Stimulated activated CD8-positive, alpha-beta memory T cell treated with anti-CD3 and anti-CD28 coated beads, Interleukin-4, amount 100 ng/mL, for 1 hour (primary cell): ENCODE results near the gene RNF11.
"Not testable (repeated sequence)": the region's sequence is repeated elsewhere in the genome, so short reads cannot be mapped to it uniquely, and the experiment has no call there.

ENCODE experiments used
- DNase-seq, 2 donors: peaks; one replicate each; pipeline ENCODE4 v3.0.0-alpha.2; 2020; ENCODE audit warnings: low read depth in 2 of 2, low spot score in 1 of 2

The RNF11 gene, protein sequence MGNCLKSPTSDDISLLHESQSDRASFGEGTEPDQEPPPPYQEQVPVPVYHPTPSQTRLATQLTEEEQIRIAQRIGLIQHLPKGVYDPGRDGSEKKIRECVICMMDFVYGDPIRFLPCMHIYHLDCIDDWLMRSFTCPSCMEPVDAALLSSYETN

DNA sequence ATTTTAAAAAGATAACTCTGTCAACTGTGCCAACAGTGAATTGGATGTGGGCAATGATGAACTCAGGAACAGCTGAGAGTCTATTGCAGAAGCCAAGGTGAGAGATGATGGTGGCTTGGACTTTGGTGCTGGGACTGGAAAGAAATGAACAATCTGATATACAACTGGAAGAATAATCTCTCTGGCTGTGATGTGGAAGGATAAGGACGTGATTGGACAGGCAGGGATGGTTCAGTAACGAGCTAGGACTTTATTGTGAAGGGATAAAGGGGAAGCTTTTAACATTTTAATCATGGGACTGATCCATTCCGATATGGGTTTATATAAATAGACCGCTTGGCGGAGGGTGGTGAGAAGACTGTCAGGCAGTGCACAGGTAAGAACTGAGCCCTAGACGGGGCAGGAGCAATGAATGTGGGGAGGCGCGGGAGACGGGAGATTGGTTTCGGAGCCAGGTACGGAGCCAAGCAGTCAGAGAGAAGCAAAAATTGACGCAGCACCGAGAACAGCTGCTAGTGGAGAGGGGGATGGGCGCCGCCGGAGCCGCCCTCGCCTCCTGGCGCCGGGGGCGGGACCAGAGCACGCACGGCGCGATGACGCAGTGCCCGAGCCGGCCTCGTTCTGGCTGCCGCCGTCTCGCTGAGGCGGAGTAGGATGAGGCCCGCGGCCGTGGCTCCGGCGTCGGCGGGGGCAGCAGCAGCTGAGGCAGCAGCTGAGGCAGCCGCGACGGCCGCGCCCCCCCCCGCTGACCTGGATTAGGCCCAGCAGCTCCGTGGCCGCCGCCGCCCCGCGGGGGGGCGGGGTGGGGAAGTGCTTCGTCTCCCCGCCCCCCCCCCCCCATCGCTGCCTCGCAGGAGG is at the start of gene RNF11:
Gene RNF11, plus strand, starts transcription at position 601 of the 858 bp plus-strand sequence. CDS start 484 bp downstream, outside the sequence.
- peak; percentile 69 to 81 for DNase-seq

DNA sequence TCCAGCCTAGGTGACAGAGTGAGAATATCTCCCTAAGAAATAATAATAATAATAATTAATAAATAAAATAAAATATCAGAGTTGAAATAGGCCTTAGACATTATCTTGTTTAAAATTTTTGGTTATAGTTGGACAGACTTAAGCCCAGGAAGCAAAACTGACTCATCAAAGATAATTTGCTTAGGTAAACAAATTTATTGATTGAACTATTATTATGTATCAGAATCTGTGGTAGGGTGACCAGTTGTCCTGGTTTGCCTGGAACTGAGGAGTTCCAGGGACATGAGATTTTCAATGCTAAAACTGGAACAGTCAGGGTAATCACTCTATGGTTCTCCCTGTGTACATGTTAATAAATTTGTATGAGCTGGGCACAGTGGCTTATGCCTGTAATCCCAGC is 47.8 kb upstream of the RNF11 start:
- DNase-seq = no peak

DNA sequence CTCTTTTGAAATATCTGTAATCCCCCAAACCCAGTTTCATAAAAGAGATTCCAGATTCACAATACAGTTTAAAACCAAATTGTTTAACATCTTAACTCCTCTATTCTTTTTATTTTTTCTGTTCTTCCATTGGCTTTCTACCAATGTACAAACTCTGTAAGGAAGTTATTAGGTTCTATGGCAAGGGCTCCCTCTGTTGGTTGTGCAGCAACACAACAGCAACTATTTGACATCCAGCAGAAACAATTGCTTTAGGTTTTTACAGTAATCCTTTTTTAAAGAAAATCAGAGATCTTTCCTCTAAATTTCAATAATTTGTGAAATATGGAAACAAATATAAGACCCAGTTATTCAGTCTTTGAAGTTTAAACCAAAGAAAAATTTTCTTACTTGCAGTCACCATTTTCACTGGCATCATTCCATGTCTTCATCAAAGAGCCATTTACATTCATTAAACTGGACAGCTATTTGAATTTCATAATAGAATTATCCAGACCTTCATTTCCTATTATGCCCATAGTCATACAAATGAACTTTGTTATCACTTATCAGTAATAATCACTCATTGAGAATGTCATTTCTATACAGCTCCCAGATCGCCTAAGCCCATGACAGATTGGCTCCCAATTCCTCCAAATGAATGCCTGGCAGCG is 46.5 kb upstream of the RNF11 start:
- DNase-seq = peak in 1 of 2 donors; percentile 2

DNA sequence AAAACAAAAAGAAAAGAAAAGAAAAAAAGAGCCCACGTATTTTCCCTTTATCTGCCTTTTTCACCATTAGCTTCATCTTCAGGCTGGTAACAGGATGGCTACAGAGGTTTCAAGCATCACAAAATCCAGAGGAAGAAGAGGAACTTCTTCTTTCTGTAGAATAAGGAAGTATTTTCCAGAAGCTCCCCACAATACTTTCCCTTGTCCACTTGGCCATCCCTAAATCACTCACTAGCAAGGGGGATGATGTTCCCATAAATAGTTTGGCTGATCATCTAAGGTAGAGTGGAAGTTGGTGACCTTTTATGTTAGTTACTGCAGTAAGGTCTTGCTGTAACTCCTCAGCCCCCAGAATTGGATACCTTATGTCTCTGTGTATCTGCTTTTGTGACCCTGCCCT is 45.1 kb upstream of the RNF11 start:
- no peak for DNase-seq

DNA sequence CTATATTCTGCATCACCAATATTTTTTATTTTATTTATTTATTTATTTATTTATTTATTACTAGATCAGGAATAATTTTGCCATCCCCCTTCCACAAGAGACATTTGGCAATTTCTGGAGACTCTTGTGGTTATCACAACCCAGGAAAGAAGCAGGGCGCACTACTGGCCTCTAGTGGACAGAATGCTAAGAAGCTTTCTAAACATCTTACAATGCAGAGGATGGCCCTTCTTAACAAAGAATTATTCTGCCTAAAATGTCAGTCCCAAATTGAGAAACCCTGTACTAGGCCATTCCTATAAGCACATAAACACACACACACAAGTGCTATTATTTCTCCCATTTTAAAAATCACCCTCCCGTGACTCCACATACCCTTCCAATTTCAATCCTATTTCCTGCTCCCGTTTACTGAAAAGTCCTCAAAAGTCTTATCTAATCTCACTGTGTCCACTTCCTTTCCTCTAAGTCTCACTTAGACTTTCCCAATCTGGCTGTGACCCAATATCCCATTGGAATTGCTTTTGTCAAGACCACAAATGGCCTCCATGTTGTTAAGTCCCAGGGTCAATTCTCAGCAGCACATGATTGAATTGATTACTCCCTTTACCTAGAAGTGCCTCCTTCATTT is 43.7 kb upstream of the RNF11 start:
- DNase-seq = peak; percentile 12 to 13

DNA sequence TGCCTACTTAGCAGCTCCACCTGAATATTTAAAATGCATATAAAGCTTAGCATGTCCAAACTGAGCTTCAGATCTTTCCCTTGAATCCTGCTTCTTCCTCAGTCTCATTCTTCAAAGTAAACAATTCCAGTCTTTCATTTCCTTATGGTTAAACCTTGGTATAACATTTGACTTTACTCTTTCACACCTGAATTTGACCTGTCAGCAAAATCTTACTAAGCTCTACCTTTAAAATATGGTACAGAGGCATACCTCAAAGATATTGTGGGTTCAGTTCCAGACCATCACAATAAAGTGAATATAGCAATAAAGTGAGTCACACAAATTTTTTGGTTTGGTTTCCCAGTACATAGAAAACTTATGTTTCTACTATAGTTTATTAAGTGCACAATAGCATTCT is 42.5 kb upstream of the RNF11 start:
- DNase-seq = no peak

DNA sequence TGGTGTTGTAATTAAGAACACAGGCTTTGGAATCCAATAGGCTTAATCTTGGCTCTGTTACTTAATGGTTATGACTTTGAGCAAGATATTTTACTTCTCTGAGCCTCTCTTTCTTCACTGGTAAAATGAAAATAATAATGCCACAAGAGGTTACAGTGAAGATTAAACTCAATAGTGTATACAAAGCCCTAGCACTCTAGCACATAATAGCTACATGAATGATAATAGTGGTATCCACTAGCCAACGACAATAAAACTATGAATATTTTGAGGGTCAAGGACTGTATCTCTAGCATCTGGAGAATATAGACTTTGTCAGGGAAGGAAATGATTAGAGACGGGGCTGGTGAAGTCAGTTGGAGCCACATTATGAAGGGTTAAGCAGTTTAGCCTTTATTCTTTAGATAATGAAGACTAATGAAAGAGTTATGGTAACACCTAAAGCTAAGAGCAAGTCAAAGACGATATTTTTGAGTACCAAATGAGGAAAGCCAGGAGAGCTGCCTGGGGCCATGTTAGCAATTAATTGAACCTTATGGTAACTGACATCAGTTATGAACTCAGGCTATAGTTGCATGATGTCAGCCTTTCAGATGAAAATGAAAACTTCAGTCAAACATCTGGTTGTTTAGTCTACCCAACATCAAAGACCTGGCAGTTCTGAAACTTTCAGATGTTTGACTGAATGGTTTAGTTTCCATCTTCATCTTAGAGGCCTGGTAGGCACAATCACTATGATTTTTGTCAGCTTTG is 32.8 kb upstream of the RNF11 start:
- DNase-seq = no peak

DNA sequence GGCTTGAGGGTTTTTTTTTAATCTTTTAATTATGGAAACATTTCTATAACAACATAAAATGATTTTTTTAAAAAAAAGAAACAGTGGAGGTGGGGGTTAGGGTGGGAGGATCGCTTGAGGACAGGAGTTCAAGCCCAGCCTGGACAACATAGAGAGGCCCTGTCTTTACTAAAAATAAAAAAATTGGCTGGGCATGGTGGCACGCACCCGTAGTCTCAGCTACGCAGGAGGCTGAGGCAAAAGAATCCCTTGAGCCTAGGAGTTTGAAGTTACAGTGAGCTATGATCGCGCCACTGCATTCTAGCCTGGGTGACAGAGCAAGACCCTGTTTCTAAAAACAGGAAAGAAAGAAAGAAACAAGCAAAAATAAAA is 32.2 kb upstream of the RNF11 start:
- no peak for DNase-seq

DNA sequence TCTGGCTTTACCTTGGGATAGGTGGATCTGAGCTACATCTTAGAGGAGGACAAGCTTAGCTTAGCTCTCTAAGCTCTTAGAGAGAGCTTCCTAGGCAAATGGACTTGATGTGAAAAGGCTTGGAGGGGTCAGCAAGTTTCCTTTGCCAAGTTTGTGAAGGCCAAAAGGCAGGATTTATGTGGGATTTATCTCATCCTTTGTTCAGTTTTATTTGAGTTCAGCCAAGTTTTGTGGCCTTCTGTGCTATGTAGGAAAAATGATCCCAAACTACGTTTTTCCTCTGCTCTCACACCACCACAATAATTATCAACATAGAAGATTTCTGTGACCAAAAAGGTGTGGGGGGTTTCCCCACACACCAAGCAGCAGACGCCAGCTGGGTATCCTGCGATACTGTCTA is 26.0 kb upstream of the RNF11 start:
- DNase-seq = no peak

DNA sequence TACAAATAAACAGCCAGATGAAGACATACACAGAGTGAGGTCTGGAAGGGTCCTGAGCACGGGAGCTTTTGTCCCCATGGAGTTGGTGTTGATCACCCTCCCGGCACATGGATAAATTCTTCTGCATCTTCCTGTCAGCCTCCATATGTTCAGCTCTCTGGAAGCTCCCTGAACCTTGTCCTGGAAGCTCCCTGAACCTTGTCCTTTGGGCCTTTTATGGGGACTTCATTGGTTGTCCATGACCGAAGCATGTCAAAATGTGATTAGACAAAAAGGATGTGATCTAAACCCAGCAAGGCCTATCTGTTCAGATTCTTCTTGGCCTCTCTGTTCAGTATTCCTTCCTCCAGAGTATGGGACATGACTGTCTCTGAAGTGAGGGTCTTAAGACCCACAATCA is 25.4 kb upstream of the RNF11 start:
- DNase-seq = no peak

DNA sequence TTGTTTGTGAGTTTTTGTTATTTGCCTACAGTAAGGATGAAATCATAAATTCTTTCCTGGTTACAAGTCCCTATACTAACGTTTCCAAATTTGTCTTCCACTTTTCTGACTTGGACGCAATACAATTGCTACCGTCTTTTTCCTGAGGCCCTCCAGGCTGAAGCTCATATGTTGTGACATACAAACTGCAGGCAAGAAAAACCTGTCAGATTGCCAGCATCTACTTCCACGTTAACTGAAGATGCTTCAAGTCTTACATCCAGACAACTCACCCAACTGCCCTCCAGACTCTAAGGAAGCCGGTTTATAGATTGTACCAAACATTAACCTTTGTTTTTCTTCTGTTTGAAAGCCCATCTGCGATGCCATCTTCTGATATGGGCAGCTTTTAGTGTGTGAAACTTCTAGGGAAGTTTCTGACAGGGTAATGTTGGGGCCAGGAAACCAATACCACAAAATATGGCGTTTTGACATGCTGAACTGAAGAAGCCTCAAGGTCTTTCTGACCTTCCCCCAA is 21.4 kb upstream of the RNF11 start:
- no peak for DNase-seq

DNA sequence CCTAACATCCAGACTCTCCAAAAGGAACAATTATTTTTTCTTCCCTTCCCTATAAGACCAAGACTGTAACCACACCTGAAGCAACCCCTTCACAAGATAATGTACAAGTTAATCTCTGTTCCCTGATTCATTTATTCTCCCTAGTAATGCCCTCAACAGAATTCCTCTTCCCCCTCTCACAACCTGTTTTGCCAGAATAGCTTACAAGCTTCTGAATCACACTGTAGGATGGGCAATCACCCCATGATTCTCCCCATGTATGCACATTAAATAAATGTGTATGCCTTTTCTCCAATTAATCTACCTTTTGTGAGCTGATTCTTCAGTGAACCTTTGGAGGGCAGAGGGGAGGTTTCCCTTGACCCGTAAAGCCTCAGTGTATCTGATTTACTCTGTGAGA is 20.9 kb upstream of the RNF11 start:
- no peak for DNase-seq

DNA sequence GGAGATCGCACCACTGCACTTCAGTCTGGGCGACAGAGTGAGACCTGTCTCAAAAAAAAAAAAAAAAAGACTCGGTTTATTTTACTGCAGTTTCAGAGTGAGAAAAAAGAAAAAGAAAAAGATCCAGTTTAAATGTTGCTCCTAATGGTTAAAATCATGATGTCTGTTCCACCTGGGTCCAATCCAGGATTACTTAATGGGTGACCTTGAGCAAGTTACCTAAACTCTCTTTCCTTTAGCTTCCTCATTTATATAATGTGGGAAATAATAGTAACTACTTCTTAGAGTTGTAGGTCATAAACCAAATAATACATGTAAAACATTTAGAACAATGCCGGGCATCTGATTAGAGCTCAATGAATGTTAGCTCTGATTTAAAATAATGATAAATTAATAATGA is 19.4 kb upstream of the RNF11 start:
- no peak for DNase-seq

DNA sequence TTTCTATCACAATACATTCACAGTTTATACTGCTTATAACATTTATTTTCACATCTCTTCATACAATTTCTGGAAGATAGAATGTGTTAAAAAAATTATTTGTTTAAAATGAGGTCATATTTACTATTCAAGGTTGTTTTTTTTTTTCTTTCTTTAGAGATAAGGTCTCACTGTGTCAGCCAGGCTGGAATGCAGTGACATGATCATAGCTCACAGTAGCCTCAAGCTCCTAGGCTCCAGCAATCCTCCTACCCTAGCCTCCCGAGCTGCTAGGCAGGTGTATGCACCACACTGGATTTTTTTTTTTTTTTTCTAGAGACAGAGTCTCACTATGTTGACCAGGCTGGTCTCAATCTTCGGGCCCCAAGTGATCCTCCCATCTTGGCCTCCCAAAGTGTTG is 19.0 kb upstream of the RNF11 start:
- no peak for DNase-seq

DNA sequence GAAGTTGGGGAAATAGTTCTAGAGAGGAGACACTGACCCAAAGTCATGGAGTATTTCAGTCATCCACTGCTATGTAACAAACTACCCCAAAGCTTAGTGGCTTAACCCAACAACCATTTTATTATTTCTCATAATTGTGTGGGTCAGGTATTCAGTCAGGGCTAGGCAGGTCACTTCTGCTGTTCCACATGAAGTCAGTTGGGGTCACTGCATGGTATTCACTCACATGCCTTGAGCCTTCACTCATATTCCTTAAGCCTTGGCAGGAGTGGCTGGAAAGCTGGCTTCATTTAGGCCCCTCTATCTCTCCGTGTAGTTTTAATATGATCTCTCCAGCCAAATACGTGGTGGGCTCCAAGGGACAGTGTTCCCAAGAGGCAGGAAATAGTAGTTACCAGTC is 17.5 kb upstream of the RNF11 start:
- no peak for DNase-seq

DNA sequence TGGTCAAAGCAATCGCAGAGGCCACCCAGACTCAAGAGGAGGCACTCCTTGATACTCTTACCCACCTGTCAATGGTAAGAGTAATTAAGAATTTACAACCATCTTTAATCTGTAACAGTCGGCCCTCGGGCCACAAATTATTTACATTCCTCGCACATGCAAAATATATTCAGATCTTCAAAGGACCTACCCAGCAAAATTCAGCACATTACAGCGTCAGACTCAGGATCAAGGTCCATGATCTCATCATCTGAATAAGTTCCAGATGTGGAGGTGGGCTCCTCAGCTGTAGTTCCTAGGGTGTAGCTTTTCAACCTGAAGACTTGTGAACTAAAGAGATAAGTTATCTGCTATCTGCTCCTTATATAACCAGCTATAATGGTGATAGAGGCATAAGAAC is 17.1 kb upstream of the RNF11 start:
- DNase-seq = no peak

DNA sequence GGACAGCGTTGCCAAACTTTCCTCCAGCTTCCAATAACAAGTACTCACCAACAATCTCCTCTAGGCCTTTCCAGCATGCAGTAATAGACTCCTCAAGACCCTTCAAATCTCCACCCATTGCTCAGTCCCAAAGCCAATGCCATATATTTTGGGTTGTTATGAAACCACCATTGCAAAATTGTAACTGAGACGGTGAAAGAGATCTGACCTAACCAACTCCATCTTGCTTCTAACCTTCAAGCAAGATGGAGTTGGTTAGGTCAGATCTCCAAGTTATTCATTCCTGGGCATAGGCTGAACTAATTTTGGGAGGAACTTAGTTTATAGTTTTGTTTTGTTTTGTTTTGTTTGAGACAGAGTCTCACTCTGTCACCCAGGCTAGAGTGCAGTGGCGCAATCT is 14.5 kb upstream of the RNF11 start:
- DNase-seq = not testable (repeated sequence)

DNA sequence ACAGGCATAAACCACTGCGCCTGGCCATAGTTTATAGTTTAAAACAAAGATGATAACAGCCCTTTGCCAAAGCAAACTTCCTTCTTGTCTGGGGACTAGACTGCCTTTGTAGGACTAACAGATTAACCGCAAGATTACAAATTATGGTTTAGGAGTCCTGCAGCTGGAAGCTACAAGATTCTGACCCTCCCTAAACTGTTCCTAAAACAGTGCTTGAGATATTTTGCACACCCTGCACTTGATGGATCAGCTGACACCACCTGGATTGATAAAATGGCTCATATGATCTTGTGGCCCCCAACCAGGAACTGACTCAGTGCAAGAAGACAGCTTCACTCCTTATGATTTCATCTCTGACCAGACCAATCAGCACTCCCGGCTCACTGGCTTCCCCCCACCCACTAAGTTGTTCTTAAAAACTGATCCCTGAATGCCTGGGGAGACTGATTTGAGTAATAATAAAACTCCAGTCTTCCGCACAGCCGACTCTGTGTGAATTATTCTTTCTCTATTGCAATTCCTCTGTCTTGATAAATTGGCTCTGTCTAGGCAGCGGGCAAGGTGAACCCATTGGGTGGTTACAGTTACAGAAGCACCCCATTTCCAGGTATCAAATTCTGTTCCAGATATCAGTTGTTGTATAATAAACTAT is 13.8 kb upstream of the RNF11 start:
- no peak for DNase-seq

DNA sequence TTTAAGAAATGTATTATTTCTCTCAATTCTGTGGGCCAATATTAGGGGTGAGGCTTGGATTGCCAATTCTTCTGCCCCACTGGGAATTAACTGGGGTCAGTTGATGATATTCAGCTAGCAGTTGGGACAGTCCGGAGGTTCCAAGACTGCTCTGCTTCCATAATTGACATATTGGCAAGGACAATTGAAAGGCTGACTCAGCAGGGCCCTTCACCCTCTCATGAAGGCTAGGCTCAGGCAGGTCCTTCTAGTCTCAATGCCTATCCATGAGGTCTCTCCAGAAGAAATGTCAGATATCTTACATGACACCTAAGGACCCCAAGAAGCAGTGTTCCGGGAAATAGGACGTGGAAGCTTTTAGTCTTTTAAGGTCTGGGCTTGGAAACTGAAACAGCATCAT is 13.3 kb upstream of the RNF11 start:
- no peak for DNase-seq

DNA sequence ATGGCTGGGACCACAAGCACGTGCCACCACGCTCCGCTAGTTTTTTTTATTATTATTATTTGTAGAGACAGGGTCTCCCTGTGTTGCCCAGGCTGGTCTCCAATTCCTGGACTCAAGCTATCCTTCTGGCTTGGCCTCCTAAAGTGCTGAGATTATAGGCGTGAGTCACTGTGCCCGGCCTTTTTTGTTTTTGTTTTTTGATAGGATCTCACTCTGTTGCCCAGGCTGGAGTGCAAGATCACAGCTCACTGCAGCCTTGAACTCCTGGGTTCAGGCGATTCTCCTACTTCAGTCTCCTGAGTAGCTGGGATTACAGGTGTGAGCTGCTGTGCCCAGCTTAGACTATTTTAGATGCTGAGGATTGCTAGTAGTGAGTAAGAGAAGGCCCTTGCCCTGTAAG is 11.8 kb upstream of the RNF11 start:
- no peak for DNase-seq
